NCI-H526 treated with DMSO at 0.1 percent for 48 hours (cell line): ENCODE data around the gene MED19.
"Not testable (repeated sequence)": the region's sequence is repeated elsewhere in the genome, so short reads cannot be mapped to it uniquely, and the experiment has no call there.

Experiments
- DNase-seq: peaks from one replicate; lab custom pipeline; 2025; lab: John Stamatoyannopoulos, UW

Gene MED19, protein sequence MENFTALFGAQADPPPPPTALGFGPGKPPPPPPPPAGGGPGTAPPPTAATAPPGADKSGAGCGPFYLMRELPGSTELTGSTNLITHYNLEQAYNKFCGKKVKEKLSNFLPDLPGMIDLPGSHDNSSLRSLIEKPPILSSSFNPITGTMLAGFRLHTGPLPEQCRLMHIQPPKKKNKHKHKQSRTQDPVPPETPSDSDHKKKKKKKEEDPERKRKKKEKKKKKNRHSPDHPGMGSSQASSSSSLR

DNA sequence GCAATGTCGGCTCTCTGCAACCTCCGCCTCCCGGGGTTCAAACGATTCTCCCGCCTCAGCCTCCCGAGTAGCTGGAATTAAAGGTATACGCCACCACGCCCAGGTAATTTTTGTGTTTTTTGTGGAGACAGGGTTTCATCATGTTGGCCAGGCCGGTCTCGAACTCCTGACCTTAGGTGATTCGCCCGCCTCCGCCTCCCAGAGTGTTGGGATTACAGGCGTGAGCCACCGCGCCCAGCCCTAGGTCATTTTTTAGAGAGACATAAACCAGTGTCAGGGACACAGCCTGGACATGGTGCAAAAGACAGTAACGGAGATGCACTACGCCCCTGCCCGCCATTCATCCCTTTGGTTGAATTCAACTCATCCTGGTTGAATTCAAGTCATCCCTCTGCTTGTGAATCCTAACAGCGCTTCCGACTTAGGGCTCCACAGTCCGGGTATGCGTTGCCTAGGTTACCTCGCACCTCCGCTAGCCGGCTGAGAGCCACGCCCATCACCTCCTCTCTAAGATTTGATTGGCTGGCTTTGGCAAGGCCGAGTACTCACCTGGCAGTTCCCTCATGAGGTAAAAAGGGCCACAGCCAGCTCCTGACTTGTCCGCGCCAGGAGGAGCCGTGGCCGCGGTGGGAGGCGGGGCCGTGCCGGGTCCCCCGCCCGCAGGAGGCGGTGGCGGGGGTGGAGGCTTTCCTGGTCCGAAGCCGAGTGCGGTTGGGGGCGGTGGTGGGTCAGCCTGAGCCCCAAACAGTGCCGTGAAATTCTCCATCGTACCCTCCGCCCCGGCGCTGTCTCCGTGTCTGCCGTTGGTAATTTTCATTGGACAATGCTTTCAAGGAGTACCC lies at the start of gene MED19:
TSS of gene MED19 (minus strand) at position 802 of the 842 bp plus-strand sequence. CDS start at position 766, 36 bp downstream.
- peak; percentile 93 for DNase-seq

DNA sequence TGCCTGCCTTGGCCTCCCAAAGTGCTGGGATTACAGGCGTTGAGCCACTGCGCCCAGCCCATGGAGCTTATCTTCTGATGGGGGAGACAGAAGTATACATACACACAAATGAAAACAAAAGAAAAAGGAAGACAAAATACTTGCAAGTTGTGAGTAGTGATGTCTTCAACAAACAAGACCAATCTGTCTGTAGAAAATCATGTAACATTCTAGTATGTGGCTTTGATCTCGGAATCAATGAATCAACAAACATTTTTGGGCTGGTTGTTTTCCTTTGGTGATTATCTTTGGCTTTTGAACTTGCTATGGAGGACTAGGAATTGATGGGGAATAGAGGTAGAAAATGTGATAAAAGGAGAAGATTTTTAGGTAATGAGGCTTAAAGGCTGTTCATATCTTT lies 46.2 kb upstream of the MED19 start:
- DNase-seq, result no peak

DNA sequence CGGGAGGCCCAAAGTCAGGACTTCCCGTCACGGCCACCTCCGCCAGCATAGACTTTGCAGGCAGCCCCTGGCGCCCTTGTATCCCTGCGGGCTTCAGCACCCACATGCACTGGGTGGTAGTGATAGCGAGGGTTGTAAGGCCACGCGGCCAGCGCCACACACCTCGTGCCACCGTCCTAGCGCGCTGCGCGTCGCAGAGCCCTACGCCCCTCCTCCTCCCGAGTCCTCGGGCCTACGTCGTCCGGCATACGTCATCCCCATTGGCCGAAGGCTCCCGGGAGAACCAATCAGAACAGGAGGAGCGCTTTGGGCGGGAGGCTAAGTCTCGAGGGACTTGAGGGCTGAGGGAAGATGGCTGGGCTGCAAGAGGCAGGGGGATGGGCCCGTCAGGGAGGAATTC lies 40.9 kb upstream of the MED19 start:
- DNase-seq, result no peak

DNA sequence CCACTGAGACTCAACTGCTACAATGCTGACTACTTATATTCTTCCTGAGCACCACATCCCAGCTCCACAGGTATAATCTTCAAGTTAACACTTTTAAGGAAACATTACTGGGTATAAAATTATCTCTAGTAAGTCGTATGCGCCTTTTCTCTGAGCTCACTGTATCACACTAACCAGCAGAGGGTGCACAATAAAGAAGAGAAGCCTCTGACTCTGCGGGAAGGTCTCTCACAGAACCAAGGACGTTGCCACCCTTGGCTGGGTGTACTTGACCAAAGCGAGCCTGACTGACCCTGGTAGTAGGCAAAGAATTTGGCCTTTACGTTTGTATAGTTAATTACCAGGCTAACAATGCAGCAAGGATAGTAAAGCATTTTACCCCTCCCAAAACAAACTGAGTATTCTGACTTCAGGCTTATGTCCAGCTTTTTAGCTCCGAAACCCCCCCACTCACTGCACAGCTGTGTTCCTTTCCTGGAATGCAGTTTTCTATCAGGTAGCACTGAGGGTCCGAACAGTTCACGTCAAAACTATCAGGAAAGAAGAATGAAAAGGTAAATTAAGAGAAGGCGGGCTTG lies 39.8 kb upstream of the MED19 start, which contains the start of gene BTBD18:
TSS of gene BTBD18 (minus strand) at position 144 of the 578 bp plus-strand sequence. CDS start 631 bp downstream, outside the sequence.
- peak; percentile 10 for DNase-seq

DNA sequence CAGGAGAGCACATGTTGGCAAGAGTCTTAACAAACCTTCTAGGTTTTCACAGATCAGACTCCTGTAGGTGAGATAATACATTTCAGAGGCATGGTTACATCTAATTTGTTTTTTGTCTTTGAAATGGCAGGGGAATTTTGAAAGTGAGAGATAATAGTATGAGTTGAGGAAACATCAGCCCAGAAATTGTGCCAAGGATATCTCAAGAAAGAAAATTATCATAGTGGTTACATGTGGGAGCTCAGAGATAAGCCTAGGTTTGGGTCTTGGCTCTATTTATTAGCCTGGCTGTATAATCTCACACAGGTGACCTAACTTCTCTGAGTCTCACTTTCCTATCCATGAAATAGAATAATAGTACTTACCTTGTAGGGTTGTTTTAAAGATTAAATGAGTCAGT lies 39.2 kb upstream of the MED19 start:
- DNase-seq, result no peak

DNA sequence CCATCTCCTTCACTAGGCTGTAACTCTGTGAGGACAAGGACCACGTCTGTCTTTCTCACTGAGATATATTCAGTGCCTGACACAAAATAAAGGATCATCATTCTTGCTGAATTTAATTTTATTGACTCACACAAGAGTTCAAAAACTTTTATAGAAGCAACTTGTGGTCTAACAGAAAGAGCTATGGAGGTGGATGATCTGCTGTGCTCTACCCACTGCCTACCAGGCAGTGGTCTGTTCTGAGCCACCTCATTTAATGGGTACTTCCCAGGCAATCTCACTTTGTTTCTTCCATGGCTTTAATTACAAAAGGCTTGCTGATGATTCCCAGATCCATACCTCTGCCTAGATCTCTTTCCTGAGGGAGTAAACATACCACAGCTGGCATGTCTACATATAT lies 34.9 kb upstream of the MED19 start:
- no peak for DNase-seq

DNA sequence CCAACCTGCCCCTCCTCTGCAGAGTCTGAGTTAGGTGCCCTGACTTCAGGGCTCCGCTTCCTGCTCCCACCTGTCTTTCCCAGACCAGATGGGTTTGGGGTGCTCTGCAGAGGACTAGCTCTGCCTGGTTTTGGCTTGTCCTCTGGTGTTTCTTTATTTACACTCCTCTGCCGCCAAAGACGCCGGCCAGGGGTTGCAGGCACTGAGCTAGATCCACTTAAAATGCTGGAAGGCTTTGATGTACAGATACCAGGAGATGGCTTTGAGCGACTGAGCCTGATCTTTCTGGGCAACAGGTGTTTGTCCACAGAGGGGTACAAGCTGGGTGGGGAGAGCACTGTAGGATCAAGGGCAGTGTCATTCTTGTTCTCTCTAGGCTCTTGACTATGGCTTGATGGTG lies 33.2 kb upstream of the MED19 start:
- DNase-seq, result no peak

DNA sequence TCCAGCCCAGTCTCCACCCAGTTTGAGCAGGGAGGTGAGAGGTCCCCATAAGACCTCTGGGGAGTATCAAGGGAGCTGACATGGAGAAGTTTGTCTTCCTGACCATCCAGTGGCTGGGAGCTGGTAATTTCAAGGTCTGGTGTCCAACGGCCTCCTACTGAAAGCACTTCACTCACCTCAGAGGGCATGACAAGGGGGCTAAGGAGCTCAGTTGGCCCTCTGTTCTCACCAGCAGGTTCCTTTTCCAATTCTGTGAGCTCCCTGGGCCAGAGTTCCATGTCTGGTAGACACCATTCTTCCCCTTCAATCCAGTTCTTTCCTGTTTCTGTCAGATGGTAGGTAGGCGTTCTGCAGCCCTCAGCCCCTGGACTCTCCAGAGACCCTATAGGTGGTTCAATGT lies 32.3 kb upstream of the MED19 start:
- no peak for DNase-seq

DNA sequence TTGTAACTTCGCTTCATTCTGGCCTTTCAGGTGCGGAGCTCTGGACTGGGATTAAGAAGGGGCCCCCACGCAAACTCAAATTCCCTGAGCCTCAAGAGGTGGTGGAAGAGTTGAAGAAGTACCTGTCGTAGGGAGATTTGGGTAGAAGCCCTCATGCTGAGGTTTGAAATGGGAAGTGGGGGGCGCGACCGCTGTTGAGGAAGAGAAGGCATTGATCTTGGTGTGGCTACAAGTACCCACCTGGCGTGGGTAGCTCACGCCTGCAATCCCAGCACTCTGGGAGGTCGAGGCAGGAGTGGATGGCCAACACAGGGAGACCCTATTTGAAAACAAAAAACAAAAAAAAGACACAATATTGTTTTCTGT lies 30.1 kb upstream of the MED19 start:
- no peak for DNase-seq

DNA sequence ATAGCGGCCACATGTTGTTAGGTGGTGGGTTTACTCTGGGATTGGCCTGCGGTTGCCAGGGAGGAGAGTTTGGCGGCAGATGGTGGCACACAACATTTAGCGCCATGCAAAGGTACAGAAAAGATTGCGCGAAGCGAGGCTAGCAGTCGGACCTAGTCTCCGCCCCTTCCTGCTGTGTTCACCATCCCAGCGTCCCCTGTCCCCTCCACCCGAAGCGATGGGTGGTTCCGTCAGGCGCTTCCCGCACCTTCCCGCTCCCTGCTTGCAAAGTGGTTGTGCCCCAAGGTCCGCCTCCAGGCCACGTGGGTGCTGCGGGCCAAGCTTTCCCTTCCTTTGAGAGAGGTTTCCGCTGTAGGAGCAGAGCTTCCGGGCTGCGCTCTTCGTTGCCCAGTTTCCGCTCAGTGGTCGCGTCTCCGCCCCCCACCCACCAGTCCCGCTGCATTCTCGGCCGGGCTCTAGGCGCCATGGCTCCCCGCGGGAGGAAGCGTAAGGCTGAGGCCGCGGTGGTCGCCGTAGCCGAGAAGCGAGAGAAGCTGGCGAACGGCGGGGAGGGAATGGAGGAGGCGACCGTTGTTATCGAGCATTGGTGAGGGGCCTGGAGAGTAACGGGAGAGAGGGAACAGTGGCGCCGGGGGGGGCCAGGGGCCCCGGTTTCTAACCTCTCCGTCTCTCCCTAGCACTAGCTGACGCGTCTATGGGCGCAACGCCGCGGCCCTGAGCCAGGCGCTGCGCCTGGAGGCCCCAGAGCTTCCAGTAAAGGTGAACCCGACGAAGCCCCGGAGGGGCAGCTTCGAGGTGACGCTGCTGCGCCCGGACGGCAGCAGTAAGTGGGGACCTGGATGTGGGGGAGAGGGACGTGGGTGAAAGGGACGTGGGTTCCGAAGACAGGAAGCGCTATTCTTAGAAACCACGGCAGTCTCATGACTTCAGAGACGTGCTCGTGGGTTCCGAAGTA lies 29.4 kb upstream of the MED19 start, which contains the start of gene SELENOH:
TSS of gene SELENOH (plus strand) at position 360 of the 955 bp plus-strand sequence. CDS start at position 465, 105 bp downstream.
- DNase-seq, result peak; percentile 96

DNA sequence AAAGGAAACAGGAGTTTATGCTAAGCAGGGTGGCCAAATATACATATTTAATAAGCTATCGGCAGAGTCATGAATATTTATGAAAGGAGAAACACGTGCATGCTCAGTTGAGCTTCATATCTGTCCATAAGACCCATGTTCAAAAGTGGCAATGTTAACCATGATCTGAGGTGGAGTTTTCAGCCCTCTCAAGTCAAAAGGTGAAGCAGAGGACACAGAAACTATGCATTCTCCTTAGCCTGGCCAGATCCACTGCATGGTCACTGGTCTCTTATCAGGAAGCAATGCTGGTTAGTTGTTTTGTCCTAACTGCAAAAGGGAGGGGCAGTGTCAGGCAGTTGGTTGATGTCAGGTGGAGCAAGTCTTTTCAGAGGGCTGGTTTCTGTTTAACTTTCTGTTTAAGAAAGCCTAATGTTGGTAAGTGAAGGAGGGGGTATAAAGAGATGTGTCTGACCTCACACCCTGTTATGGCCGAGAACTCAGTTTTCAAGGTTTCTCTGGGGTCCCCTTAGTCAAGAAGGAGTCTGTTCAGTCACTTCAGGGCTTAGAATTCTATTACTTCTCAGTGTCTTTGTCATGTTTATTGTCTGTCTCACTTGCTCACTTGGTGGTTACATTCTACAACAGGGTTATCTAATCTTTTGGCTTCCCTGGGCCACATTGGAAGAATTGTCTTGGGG lies 23.7 kb upstream of the MED19 start:
- DNase-seq, result no peak

DNA sequence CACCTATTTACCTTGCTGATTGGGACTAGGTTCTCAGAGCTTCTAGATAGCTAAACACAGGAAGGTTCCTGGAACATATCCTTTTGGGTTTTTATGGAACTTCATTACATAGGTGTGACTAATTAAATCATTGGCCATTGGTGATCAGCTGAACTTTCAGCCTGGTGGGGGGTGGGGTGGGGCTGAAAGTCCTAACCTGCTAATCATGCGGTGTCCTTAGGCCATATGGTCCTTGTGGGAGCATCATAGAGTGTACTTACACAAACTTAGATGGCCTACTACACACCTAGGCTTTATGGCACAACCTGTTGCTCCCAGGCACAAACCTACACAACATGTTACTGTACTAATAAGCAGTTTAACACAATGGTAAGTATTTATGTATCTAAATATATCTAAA lies 20.6 kb upstream of the MED19 start:
- DNase-seq, result no peak

DNA sequence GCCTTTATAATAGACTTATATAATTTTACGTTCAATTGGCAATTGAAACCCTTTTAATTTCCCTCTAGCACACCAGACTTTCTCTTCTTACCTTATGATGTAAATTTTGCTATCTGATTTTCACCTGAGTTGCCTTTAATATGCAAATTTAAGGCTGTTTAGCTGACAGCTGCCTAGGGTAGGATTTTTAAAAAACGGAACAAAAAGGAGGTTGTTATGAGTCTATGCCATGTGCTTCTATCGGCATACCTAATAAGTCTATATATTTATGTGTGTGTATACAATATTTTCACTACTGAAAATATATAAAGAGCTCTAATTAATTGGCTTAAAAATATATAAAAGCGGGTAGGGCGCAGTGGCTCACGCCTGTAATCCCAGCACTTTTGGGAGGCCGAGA lies 17.5 kb upstream of the MED19 start:
- peak; percentile 52 for DNase-seq

DNA sequence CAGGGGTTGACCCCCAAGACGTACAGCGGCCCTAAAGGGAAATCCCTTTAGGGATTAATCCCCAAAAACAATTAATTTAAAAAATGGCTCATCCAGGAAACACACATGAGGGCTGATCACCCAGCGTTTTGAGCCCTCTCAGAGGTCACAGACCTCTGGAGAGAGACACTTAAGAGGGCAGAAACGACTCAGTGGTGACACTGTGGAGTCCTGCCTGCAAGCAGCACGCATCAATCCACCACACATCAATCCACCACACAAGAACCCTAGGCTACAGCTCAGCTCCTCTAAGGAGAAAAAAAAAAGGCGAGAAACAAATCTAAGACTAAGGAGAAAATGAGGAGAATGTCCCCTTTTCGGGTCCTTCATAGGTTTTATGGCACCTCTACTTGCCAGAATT lies 16.8 kb upstream of the MED19 start:
- no peak for DNase-seq

DNA sequence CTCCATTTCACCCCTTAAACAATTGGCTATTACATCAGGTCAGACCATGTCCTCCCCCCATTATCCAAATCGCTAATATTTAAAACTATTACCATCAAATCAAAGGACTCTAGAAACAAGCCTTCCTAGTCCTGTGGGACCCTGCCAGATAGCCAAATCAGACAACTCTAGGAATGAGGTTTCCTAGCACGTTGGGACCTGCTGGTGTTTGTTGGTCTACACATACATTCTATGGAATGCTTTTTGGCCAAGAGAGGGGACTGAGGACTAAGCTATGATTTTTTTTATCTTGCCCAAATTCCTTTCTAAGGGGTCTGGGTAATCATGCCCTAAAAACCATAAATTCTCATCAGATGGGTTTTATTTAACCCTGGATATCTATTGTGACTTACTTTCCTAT lies 15.2 kb upstream of the MED19 start:
- DNase-seq, result no peak

DNA sequence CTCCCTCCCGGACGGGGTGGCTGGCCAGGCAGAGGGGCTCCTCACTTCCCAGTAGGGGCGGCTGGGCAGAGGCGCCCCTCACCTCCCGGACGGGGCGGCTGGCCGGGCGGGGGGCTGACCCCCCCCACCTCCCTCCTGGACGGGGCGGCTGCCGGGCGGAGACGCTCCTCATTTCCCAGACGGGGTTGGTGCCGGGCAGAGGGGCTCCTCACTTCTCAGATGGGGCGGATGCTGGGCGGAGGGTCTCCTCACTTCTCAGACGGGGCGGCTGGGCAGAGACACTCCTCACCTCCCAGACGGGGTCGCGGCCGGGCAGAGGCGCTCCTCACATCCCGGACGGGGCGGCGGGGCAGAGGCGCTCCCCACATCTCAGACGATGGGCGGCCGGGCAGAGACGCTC lies 4.7 kb upstream of the MED19 start:
- not testable (repeated sequence) for DNase-seq

DNA sequence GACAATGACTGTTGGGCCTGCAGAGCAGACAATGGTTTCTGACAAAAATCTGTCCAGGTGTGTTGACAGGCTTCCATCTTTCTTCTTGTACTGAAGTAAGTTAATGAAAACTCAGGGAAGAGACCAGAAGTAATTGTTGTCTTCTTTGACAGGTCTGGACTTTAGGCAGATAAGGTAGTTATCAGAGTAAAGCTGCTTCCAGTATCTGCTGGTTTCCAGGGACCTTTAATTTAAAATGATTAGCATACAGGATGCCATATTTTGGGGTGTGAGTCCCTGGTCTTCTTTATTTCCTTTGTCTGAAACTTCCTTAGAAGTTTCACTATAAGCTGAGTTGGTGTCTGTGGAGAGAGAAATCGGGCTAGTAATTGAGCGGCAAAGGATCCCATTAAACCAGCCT lies 1.8 kb upstream of the MED19 start:
- DNase-seq, result no peak

DNA sequence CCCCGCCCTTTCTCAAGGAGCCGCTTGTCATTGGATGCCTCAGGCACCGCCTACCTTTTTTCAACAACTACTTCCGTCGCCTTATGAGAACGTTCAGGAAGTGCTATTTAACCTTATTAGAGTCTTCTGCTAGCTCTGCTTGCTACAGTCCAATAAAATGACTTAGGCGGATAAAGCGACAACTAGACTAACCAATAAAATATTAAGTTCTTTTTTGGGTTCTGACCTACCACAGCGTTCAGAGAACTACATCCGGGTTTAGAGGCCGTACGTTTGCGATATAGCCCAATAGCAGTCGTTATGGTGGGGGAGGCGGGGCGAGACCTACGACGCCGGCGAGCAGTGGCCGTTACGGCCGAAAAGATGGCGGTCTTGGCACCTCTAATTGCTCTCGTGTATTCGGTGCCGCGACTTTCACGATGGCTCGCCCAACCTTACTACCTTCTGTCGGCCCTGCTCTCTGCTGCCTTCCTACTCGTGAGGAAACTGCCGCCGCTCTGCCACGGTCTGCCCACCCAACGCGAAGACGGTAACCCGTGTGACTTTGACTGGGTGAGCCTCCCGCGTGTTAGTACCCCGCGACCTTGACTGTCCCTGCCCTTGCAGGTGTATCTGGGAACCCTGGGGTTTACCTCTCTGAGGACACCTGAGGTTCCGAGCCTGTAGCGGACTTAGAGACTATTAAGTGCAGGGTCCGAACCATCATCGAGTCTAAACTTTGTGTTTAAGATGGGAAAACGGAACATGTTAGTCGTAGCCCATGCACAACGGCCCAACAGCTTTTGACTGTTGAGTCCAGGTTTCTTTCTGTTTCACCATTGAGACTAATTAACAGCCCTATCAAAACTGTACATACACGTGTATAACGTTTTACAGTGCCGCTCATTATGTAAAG lies 488 bp upstream of the MED19 start, which contains the start of gene TMX2:
TSS of gene TMX2 (plus strand) at position 338 of the 895 bp plus-strand sequence. CDS start at position 364, 26 bp downstream.
- peak; percentile 99 for DNase-seq

DNA sequence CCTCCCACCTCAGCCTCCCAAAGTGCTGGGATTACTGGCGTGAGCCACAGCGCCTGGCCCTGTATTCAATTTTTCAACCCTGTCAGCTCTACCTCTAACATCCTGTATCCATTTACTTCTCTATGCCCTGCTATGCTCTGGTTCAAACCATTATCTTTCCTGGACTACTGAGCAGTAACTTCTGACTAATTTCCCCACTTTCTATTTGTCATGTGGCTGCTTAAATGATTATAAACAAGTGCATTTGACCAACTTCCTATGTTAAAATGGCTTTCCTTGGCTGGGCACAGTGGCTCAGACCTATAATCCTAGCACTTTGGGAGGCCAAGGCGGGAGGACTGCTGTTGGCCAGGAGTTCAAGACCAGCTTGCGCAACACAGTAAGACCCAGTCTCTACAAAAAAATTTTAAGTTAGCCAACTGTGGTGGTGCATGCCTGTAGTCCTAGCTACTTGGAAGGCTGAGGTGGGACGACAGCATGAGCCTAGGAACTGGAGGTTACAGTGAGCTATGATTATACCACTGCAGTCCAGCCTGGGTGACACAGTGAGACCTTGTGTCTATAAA lies 2.1 kb downstream of the MED19 start:
- no peak for DNase-seq

DNA sequence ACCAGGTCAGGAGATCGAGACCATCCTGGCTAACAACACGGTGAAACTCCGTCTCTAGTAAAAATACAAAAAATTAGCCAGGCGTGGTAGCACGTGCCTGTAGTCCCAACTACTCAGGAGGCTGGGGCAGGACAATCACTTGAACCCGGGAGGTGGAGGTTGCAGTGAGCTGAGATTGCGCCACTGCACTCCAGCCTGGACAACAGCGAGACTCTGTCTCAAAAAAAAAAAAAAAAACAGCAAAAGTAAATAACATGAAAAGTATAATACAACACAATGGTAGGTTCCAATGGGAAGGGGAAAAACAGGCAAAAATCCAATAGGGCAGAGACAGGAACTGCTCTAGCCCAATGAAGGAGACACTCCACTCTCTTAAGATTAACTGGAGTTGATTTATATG lies 6.6 kb downstream of the MED19 start:
- not testable (repeated sequence) for DNase-seq
